Panc1 (cell line): ENCODE results near the gene AHSP. TPM values are rescaled to one million over a fixed set of nuclear protein-coding genes. Genes with fewer than 3 reads are reported as not detected.
A peak's percentile ranks its signal among the peaks of the same experiment; 100 is the strongest.

Experiments
- ATAC-seq: fragments of 200-7000 bp; cut with Tn5 transposase; 2 replicates; pipeline ENCODE4 v1.9.1; 2020; ENCODE audit warnings: mild to moderate bottlenecking, moderate library complexity
- BruUV-seq: library from RNA; stranded (reverse); fragments of 400-500 nt; replicated peaks from 2 replicates; lab custom pipeline; 2021; lab: Mats Ljungman, UMichigan
- CTCF ChIA-PET: fragments of 300-600 bp; sonication (Branson Sonifier 250); formaldehyde crosslinking; loops from one replicate; lab custom pipeline; 2022; ENCODE audit warnings: antibody characterized with exemption; lab: Charles Lee
- POLR2A ChIA-PET: fragments of 300-600 bp; sonication (Branson Sonifier 250); formaldehyde crosslinking; loops from one replicate; lab custom pipeline; 2022; ENCODE audit warnings: antibody characterized with exemption; lab: Charles Lee
- DNase-seq: peaks from one replicate; pipeline ENCODE4 v3.0.0-alpha.2; 2010; ENCODE audit warnings: low read depth, low spot score
- H3K27ac ChIP-seq: 2 replicates; pipeline ENCODE4 v1.5.1; 2011; ENCODE audit warnings: mild to moderate bottlenecking, low read length, inconsistent platforms
- H3K27me3 ChIP-seq: fragments of 200-500 bp; sonication (Bioruptor generic); 2 replicates; pipeline ENCODE4 v1.6.0; 2014; ENCODE audit warnings: low read length, inconsistent platforms; ENCODE audit not compliant: control insufficient read depth, insufficient read depth
- H3K36me3 ChIP-seq: fragments of 200-500 bp; sonication (Bioruptor generic); 2 replicates; pipeline ENCODE4 v1.5.1; 2014; ENCODE audit warnings: inconsistent platforms, mild to moderate bottlenecking, low read length, moderate library complexity; ENCODE audit not compliant: control insufficient read depth, insufficient read depth
- H3K4me1 ChIP-seq: 2 replicates; pipeline ENCODE4 v1.5.1; 2011; ENCODE audit warnings: inconsistent platforms, mild to moderate bottlenecking, low read length, moderate library complexity; ENCODE audit not compliant: control insufficient read depth, insufficient read depth
- H3K4me3 ChIP-seq, 2 experiments: 2 replicates each; pipeline ENCODE4 v1.5.1; 2011 to 2012; ENCODE audit warnings: low read depth in 2 of 2, low read length in 2 of 2, mild to moderate bottlenecking in 2 of 2, inconsistent platforms in 1 of 2, moderate library complexity in 1 of 2
- H3K9me3 ChIP-seq: fragments of 200-500 bp; sonication (Bioruptor generic); 2 replicates; pipeline ENCODE4 v1.5.1; 2014; ENCODE audit warnings: low read depth, mild to moderate bottlenecking, inconsistent platforms, low read length, moderate library complexity; ENCODE audit not compliant: control insufficient read depth, insufficient read depth
- POLR2AphosphoS5 ChIP-seq: IDR thresholded peaks from 2 replicates; pipeline ENCODE4 v1.6.1; 2012; ENCODE audit warnings: mild to moderate bottlenecking, low read depth, low read length, moderate library complexity
- SIN3A ChIP-seq: IDR thresholded peaks from 2 replicates; pipeline ENCODE4 v1.6.1; 2012; ENCODE audit warnings: low read depth, mild to moderate bottlenecking, low read length, moderate library complexity, borderline replicate concordance; ENCODE audit not compliant: insufficient read depth
- TCF7L2 ChIP-seq: IDR thresholded peaks from 2 replicates; pipeline ENCODE4 v1.6.1; 2011; ENCODE audit warnings: mild to moderate bottlenecking, low read depth, low read length, inconsistent platforms
- in situ Hi-C: cut with HindIII; loops from 2 replicates; pipeline ENCODE4 v1.10.0; 2016; ENCODE audit warnings: low sequenced_read_pairs, low pct_unique_long_range_greater_than_20kb
- intact Hi-C: fragments of 100-400 bp; cut with micrococcal nuclease; formaldehyde crosslinking; loops from one replicate; pipeline ENCODE4 v1.10.0; 2022; ENCODE audit not compliant: unreplicated experiment
- total RNA-seq: library from RNA; stranded (reverse); gene quantifications from one replicate; pipeline ENCODE4 v1.2.1, GENCODE V29; 2021; ENCODE audit not compliant: unreplicated experiment
- TF ChIP-seq, protein P1 (sequence below), 2 experiments: IDR thresholded peaks; 2 replicates each; pipeline ENCODE4 v1.6.1; 2011 to 2012; ENCODE audit warnings: low read depth in 2 of 2, control low read depth in 1 of 2, low read length in 1 of 2, mild to moderate bottlenecking in 1 of 2, moderate library complexity in 1 of 2; ENCODE audit not compliant: insufficient read depth in 1 of 2
- TF ChIP-seq, protein P2 (sequence below): fragments of 450-650 bp; IDR thresholded peaks from 2 replicates; pipeline ENCODE4 v1.5.1; 2017; ENCODE audit warnings: mild to moderate bottlenecking

The AHSP gene
- total RNA-seq, 1 experiment from 2014 or later, result not detected

DNA sequence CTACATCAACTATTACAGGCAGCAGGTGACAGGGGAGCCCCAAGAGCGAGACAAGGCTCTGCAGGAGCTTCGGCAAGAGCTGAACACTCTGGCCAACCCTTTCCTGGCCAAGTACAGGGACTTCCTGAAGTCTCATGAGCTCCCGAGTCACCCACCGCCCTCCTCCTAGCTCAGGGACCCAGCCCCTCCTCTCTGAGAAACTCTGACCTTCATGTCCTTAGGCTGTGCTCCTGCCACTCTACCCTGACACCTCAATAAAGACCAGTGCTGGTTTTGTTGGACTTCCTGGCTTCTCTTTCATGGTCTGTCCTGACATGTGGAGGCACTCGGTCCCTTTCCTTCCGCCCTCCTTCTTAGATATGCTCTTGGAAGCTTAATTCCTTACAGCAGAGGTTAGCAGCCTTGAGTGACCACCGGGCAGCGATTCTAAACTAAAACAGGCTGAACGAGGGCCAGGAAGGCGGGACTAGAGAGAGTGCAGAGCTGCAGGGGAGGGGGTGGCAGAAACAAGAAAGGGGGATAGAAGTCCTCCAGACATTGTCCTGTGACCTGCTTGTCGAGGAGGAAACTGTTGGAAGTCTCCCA, 915 bp downstream of the AHSP start:
- DNase-seq, result no peak
- TF ChIP-seq, protein P1, sequence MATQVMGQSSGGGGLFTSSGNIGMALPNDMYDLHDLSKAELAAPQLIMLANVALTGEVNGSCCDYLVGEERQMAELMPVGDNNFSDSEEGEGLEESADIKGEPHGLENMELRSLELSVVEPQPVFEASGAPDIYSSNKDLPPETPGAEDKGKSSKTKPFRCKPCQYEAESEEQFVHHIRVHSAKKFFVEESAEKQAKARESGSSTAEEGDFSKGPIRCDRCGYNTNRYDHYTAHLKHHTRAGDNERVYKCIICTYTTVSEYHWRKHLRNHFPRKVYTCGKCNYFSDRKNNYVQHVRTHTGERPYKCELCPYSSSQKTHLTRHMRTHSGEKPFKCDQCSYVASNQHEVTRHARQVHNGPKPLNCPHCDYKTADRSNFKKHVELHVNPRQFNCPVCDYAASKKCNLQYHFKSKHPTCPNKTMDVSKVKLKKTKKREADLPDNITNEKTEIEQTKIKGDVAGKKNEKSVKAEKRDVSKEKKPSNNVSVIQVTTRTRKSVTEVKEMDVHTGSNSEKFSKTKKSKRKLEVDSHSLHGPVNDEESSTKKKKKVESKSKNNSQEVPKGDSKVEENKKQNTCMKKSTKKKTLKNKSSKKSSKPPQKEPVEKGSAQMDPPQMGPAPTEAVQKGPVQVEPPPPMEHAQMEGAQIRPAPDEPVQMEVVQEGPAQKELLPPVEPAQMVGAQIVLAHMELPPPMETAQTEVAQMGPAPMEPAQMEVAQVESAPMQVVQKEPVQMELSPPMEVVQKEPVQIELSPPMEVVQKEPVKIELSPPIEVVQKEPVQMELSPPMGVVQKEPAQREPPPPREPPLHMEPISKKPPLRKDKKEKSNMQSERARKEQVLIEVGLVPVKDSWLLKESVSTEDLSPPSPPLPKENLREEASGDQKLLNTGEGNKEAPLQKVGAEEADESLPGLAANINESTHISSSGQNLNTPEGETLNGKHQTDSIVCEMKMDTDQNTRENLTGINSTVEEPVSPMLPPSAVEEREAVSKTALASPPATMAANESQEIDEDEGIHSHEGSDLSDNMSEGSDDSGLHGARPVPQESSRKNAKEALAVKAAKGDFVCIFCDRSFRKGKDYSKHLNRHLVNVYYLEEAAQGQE (IDR thresholded peaks at IDR 0.05; ENCODE audit: insufficient read depth in 1 of 2, low read depth in 2 of 2, low read length in 1 of 2), result no peak
- TF ChIP-seq, protein P2, sequence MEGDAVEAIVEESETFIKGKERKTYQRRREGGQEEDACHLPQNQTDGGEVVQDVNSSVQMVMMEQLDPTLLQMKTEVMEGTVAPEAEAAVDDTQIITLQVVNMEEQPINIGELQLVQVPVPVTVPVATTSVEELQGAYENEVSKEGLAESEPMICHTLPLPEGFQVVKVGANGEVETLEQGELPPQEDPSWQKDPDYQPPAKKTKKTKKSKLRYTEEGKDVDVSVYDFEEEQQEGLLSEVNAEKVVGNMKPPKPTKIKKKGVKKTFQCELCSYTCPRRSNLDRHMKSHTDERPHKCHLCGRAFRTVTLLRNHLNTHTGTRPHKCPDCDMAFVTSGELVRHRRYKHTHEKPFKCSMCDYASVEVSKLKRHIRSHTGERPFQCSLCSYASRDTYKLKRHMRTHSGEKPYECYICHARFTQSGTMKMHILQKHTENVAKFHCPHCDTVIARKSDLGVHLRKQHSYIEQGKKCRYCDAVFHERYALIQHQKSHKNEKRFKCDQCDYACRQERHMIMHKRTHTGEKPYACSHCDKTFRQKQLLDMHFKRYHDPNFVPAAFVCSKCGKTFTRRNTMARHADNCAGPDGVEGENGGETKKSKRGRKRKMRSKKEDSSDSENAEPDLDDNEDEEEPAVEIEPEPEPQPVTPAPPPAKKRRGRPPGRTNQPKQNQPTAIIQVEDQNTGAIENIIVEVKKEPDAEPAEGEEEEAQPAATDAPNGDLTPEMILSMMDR, result no peak
- TF ChIP-seq SIN3A (no peak), POLR2AphosphoS5 (no peak), TCF7L2 (no peak)
- Histone ChIP-seq H3K27ac (no peak overlapping the region), H3K36me3 (no peaks in the 10 kb centered on the region), H3K9me3 (no peaks in the 10 kb centered on the region), H3K4me3 (peak overlapping the region; percentile 33 to 43), H3K4me1 (0 out of 2 replicates have a peak, but pooled peaks cover 4% of the 10 kb centered on the region), H3K27me3 (peaks cover 6% of the 10 kb centered on the region; the same call in 1 of the 2 replicates)
- POLR2A ChIA-PET, result no interaction called here
- ATAC-seq, result peak; percentile 9; the same call in 1 of the 2 replicates
- CTCF ChIA-PET, result interaction anchor here (0.6 kb wide), 2 partner anchors 15 to 1002 kb away, joined by 3 to 5 read pairs; partner anchors contain the start of gene ZNF768
- in situ Hi-C loops (no loop called here), intact Hi-C loops (loop anchor here (5.0 kb wide), 1 partner anchor 51 kb away; no protein-coding TSS in a partner anchor)
- BruUV-seq, result no TSS peak

DNA sequence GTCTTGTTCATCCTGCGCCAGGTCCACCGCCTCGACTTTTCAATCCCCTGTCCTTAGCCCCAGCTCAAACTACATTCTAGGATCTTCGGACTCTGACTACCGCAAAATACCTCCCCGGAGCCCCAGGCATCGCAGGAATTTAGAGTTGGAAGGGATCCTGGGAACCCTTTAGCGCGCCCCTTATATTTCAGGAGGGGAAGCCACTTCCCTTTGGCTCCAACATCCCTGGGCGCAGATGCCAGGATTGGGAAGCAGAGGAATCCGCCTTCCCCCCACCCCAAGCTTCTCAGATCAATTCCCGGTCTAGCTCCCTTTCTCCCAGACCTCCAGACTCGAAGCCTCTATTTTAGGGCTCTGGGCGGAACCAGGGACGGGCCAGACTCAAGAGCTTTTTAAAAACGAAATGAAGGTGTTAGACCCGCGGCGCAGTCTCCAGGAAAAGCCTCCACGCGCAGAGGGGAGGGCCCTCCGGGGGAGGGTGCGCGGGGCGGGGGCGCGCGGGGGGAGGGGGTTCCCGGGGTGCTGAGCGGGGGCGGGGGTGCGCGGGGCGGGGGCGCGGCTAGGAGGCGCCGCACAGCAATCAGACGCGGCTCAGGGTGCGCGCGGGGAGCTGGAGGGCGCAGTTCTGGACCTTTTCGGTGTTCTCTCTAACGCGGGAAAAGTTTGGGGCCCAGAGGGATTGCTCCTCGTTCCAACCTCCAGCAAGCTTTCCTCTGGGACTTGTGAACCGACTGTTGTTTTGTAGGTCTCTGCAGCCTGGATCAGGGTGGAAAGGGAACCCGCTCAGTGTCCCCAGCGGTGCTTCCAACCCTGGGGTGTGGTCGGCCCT, 1.6 kb downstream of the AHSP start:
- in situ Hi-C loops, result no loop called here
- TF ChIP-seq, protein P2, result no peak
- TF ChIP-seq SIN3A, result no peak
- no peak for TF ChIP-seq POLR2AphosphoS5
- TF ChIP-seq TCF7L2, result no peak
- TF ChIP-seq, protein P1 (IDR thresholded peaks at IDR 0.05; ENCODE audit: insufficient read depth in 1 of 2, low read depth in 2 of 2, low read length in 1 of 2), result no peak
- Histone ChIP-seq H3K27me3 (peaks cover 6% of the 10 kb centered on the region; the same call in 1 of the 2 replicates), H3K27ac (no peak overlapping the region), H3K36me3 (no peaks in the 10 kb centered on the region), H3K9me3 (no peaks in the 10 kb centered on the region), H3K4me3 (peak overlapping the region; percentile 33 to 44), H3K4me1 (0 out of 2 replicates have a peak, but pooled peaks cover 4% of the 10 kb centered on the region)
- intact Hi-C loops, result loop anchor here (5.0 kb wide), 1 partner anchor 52 kb away; no protein-coding TSS in a partner anchor
- ATAC-seq, result peak; percentile 75
- DNase-seq, result no peak
- POLR2A ChIA-PET, result no interaction called here
- CTCF ChIA-PET, result interaction anchor here (0.6 kb wide), 2 partner anchors 16 to 1003 kb away, joined by 3 to 5 read pairs; partner anchors contain the start of gene ZNF768
- BruUV-seq, result no TSS peak
